Muscle of back (tissue), 10 donors: ENCODE data around the gene PP2D1. TPM values are rescaled to one million over a fixed set of nuclear protein-coding genes. Genes with fewer than 3 reads are reported as not detected.

Experiments used
- polyA plus RNA-seq, 10 donors: library from polyadenylated mRNA; unstranded; fragments of 120-200 nt; gene quantifications; one replicate each; pipeline ENCODE4 v1.2.1, GENCODE V29; 2013; ENCODE audit not compliant: insufficient read length in 10 of 10

PP2D1 gene
- polyA plus RNA-seq, 10 donors: 0.12 to 0.94 (median 0.21) TPM

Other genes with a start within 250 kb of the PP2D1 start
- 1 to 10 TPM in 4 of 10 donors, under 1 TPM in 3, not detected in 3; 0.29 to 2.5 (median 1.1) TPM for gene EFHB, start 78.0 kb downstream of the PP2D1 start, polyA plus RNA-seq
- gene RAB5A, start 65.2 kb downstream of the PP2D1 start, polyA plus RNA-seq: 10 to 100 TPM; 35.0 to 49.9 (median 43.0) TPM
- 10 to 100 TPM; 11.4 to 24.8 (median 20.5) TPM for gene KAT2B, start 28.2 kb upstream of the PP2D1 start, polyA plus RNA-seq
- 1 to 10 TPM; 4.3 to 7.7 (median 5.6) TPM for gene SGO1, start 173.9 kb upstream of the PP2D1 start, polyA plus RNA-seq